Endometrial microvascular endothelial cells (primary cell): Measurements from ENCODE around the gene TRPM2. TPM values are rescaled to one million over a fixed set of nuclear protein-coding genes. Genes with fewer than 3 reads are reported as not detected.

Experiments
- in situ Hi-C: cut with HindIII; loops from 2 replicates; pipeline ENCODE4 v1.10.0; 2017; ENCODE audit warnings: low sequenced_read_pairs, low pct_unique_long_range_greater_than_20kb; ENCODE audit errors: inconsistent ontology term
- total RNA-seq: library from RNA; depleted of rRNA; stranded (reverse); fragments of >200 nt; gene quantifications from one replicate; pipeline ENCODE4 v1.2.3, GENCODE V29; 2015; ENCODE audit errors: inconsistent ontology term

TRPM2 gene
- total RNA-seq, 1 donor from 2014 or later = 19.0 TPM

GRCh38 chr21:44448651-44449131 is 95.3 kb downstream of the TRPM2 start:
- in situ Hi-C loops = no loop called here

DNA sequence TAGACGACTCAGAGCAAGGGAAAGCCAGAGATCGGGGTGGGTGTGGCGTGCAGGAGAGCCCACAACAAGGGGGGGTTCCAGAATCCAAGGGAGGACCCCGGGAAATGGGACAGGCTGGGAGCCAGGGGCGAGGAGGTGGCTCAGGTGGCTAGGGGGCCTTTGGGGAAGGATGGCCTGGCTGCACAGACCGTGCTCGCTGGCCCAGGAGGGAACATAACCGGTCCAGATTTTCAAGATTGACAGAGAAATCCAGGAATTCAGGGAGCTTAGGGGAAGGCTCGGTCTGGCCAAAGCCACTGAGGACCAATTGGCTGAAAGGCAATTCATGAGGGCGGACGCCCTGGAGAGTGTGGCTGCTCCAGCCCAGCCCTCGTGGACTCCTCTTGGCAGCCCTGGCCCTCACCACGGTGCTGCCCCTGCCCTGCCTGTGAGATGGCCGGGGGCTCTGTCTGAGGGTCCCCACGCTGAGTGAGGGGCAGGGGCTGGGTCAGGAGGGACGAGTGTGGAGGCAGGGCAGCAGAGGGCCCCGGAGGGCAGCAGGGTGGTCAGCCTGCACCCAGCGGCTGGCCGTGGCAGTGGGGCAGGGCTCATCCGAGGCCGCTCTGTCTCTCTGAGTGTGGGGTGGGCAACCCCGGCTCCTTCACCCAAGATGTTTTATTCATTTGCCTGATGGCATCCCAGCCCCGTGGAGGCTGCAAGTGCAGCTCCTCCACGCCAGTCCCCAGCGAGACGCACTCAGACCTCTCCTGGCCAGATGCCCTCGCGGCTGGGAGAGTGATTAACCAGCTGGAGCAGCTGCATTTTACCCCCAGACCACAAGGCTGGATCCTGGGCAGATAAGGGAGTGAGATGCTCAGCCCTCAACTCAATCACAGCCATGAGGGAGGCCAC is 96.3 kb downstream of the TRPM2 start:
- in situ Hi-C loops = no loop called here

DNA sequence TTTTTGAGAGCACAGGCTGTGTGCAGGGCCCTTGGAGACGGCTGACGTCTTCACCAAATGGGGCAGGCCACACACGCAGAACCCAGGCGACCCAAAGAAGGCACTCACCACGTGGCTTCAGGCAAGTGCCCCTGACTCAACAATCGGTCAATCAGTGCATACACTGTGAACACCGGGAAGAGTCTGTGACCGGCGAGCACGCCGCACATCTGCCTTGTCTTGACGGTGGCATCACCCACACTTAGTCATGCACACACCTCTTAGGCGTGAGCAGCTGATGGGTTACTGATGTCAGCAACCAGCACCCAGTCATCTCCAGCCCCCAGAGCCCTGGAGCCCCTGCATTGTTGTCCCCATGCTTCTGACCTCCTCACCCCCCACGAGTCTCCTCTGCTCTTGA is 97.0 kb downstream of the TRPM2 start:
- in situ Hi-C loops = no loop called here

DNA sequence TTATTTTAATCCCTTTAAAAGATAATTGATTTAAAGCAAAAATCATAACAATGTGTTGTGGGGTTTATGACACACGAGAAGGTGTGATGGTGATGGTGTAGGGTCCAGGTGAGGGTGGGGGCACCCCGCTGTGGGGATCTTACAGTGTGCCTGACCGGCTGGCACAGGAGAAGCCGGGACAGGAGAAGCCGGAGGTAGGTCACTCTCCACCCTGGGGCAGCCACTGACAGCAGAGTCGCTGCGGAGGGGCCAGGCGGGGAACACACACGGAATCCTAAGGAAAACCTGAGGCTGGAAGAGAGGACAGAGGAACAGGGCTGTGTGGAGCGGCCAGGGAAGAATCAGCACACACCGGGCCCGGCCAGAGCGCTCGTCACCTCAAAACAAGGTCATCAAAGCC is 97.6 kb downstream of the TRPM2 start:
- in situ Hi-C loops = no loop called here

DNA sequence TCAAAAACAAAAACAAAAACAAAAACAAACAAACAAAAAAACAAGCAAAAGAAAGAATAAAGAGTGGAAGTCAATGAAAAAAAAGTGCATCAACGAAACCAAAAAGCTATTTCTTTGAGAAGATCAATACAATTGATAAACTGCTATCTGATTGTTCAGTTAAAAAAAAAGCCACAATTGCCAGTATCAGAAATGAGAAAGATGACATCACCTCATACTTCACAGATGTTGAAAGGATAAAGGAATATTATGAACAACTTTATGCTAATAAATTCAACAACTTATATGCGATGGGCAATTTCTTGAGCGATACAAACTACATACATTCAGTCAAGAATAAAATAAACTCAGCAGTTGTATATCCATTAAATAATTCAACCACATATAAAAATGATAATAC is 99.7 kb downstream of the TRPM2 start:
- in situ Hi-C loops = no loop called here

GRCh38 chr21:44454058-44454457 is 100.6 kb downstream of the TRPM2 start:
- in situ Hi-C loops = no loop called here

DNA sequence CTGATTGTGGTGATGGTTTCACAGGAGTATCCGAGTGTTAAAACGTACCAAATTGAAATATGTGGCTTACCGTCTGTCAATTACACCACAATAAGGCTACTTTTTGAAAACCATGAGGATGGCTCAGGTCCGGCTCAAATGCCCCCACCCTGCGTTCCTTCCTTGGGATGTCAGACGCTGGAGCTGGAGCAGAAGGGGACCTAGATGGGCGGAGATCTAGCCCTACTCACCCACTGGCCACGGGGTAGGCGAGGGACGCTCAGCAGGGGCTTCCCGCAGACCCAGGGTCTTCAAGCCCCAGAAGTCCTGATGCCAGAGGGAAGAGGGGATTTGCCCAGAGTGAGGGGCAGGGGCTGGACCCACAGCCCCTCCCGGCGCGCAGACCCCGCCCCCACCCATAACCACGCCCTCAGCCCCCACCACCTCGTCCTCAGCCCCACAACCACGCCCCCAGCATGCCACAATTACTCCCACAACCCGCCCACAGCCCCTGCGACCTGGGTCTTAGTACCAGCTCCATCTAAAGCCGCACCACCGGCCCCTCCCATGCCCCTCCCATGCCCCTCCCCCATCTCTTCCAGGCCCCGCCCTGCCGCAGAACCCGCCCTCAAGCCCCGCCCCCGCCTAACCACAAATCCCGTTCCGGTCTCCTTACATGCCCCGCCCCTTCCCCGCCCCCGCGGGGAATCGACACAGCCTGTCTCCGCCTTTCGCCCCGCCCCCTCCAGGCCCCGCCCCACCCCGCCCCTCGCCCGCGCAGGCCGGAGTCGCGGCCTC is 101.5 kb downstream of the TRPM2 start, which contains the start of gene LRRC3:
Gene LRRC3 (plus strand): TSS at position 764 of the 777 bp plus-strand sequence. CDS start 1,135 bp downstream, outside the sequence.
- in situ Hi-C loops = no loop called here

GRCh38 chr21:44455524-44456213 is 102.2 kb downstream of the TRPM2 start:
- in situ Hi-C loops = no loop called here

- in situ Hi-C loops = no loop called here
Observed at GRCh38 chr21:44456214-44456914, 102.9 kb downstream of the TRPM2 start.

- in situ Hi-C loops = no loop called here
Observed at GRCh38 chr21:44456915-44457736, 103.7 kb downstream of the TRPM2 start.

GRCh38 chr21:44458971-44459711 is 105.7 kb downstream of the TRPM2 start:
- in situ Hi-C loops = no loop called here

- in situ Hi-C loops = no loop called here
Observed at GRCh38 chr21:44459712-44460440, 106.5 kb downstream of the TRPM2 start.

DNA sequence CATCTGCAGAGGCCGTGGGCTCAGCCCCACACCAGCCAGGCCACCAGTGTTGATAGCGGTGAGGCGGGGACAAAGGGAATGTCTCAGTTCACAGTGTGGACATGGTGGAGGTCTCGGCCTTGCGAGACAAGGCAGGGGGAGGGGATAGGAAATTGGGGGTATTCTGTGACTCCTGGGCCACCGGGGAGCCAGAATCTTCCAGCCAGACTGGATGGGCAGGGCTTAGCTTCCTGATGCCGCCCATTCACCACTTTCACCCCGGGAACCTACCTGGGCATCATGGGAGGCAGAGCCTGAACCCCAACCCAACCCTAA is 107.0 kb downstream of the TRPM2 start:
- in situ Hi-C loops = no loop called here

DNA sequence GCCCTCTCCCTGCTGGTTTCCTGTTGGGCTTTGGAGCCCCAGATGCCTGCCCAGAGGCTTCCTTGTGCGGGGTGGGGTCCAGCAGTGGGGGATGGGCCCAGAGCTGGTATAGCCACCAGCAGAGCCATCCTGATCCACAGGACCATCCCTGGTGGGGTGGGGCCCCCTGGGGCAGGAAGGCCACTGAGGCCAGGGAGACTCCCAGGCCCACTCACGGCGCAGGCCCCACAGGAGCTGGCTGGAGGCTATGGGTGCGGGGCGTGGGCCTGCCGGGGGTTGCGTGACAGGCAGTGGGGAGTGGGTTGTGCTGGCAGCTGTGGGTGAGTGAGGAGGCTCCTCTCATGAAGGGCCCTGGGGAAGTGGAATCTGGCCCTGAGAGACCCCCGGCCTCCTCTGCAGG is 107.6 kb downstream of the TRPM2 start:
- in situ Hi-C loops = no loop called here

DNA sequence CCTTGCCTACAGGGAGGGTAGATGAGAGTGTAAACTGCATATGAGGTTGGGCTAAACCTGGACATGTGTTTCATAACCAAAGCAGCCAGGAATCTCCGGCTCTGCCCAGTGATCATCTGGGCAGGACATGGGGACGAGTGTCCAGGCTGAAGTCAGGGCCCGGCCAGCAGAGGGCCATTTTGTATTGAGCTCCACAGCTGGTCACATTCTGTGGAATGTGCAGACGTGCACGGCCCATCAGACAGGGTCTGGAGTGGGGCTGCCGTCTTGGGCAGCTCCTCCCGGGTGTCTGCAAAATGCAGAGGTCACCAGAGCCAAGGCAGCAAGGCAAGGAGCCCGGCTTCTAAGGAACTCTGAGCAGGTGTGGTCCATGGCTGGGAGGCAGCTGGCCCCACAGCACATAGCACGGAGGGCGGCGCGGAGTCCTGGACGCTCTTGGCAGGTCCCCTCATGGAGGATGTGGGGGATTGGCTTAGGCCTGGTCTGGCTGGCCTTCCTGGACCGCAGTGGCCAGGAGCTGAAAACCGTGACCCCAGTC is 108.1 kb downstream of the TRPM2 start:
- in situ Hi-C loops = no loop called here

GRCh38 chr21:44462086-44462833 is 108.8 kb downstream of the TRPM2 start:
- in situ Hi-C loops = no loop called here
